ENCODE measurements around the gene UBE2J1.

DNA sequence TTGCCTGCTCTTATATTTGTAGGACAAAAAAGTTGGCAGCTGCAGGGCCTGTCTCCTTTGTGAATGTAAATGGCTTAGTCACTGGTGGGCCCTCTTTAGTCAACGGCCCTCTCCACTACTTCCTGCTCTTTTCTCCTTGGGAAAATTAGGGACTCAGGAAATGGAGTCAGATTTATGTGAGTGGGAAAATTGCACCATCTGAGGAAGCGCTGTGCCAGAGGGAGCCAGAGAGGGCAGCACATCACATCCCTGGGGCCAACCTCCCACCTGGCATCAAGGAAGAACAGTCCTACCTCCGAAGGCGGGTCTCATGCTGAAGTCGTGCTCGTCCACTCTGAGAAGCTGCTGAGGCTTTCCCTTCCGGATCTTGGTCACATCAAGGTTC lies 53.1 kb downstream of the UBE2J1 start:
- TF ChIP-seq ELF4 (IDR thresholded peaks at IDR 0.05) (no peak), SUZ12 (IDR thresholded peaks at IDR 0.05) (no peak), FOXA1 (IDR thresholded peaks at IDR 0.05) (no peak)
- TF ChIP-seq, protein P1, sequence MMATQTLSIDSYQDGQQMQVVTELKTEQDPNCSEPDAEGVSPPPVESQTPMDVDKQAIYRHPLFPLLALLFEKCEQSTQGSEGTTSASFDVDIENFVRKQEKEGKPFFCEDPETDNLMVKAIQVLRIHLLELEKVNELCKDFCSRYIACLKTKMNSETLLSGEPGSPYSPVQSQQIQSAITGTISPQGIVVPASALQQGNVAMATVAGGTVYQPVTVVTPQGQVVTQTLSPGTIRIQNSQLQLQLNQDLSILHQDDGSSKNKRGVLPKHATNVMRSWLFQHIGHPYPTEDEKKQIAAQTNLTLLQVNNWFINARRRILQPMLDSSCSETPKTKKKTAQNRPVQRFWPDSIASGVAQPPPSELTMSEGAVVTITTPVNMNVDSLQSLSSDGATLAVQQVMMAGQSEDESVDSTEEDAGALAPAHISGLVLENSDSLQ (IDR thresholded peaks at IDR 0.05), result no peak

Measured in HEK293T (cell line).